OCI-LY3 (cell line): ENCODE measurements around the gene P3H1.

ENCODE experiments used
- CTCF ChIP-seq: fragments of 200-600, 300-600 bp; sonication (generic); IDR thresholded peaks from 2 replicates; pipeline ENCODE4 v1.5.1; 2014; ENCODE audit warnings: antibody characterized with exemption, low read length, low read depth
- EZH2phosphoT487 ChIP-seq: fragments of 200-600 bp; shearing (Covaris generic); IDR thresholded peaks from 2 replicates; pipeline ENCODE4 v1.6.1; 2018; ENCODE audit warnings: antibody characterized with exemption, mixed run types, low read depth

GRCh38 chr1:42698081-42698813, 68.6 kb downstream of the P3H1 start:
- no peak for TF ChIP-seq CTCF
- TF ChIP-seq EZH2phosphoT487: no peak
